Measurements from ENCODE around the gene KLF13.

DNA sequence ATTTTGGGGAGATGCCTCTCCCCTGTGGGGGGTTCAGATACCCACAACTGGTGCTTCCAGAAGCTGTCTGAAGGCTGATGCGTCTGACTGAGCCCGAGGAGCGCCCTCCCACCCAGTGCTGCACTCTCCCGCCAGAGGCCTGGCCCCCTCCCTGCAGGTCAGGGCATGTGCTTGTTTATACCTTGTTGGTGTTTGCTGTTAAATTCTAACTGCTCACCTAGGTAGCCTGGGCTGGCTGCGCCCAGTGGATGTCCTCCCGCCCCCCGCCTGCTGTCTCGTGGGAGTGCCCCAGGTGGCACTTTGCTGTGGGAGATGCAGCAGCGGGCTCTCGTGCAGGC lies 12.9 kb downstream of the KLF13 start:
- no peak for TF ChIP-seq EZH2 (IDR thresholded peaks at IDR 0.05; ENCODE audit: borderline replicate concordance, low read depth, low read length, poor library complexity, severe bottlenecking)
- TF ChIP-seq CTCF (conservative IDR thresholded peaks at IDR 0.05; ENCODE audit: low read depth, low read length) = no peak
